Glutamatergic neuron (in vitro differentiated cells): ENCODE measurements around the gene VEGFC. TPM values are rescaled to one million over a fixed set of nuclear protein-coding genes. Genes with fewer than 3 reads are reported as not detected.

Experiments
- DNase-seq: peaks from one replicate; pipeline ENCODE4 v3.0.0; 2022
- H3K27ac Mint-ChIP-seq: one replicate; pipeline ENCODE4 v1.8.0; 2020; ENCODE audit warnings: mild to moderate bottlenecking, mixed read lengths, inconsistent platforms; ENCODE audit not compliant: unreplicated experiment
- H3K27me3 Mint-ChIP-seq: one replicate; pipeline ENCODE4 v1.8.0; 2020; ENCODE audit warnings: mild to moderate bottlenecking, moderate library complexity, mixed read lengths, inconsistent platforms; ENCODE audit not compliant: unreplicated experiment
- H3K36me3 Mint-ChIP-seq: one replicate; pipeline ENCODE4 v1.8.0; 2020; ENCODE audit warnings: mild to moderate bottlenecking, mixed read lengths, inconsistent platforms; ENCODE audit not compliant: unreplicated experiment
- H3K4me1 Mint-ChIP-seq: one replicate; pipeline ENCODE4 v1.8.0; 2020; ENCODE audit warnings: mild to moderate bottlenecking, low read depth, mixed read lengths, inconsistent platforms; ENCODE audit not compliant: unreplicated experiment
- H3K4me3 Mint-ChIP-seq: one replicate; pipeline ENCODE4 v1.8.0; 2020; ENCODE audit warnings: mild to moderate bottlenecking, mixed read lengths, inconsistent platforms; ENCODE audit not compliant: unreplicated experiment
- H3K9me3 Mint-ChIP-seq: one replicate; pipeline ENCODE4 v1.8.0; 2020; ENCODE audit warnings: mild to moderate bottlenecking, moderate library complexity, mixed read lengths, inconsistent platforms; ENCODE audit not compliant: unreplicated experiment
- total RNA-seq: library from RNA; stranded (reverse); fragmentation: NEBNext Ultra II Directional; extraction: Animal tissue kit (Norgen Biotek cat#: 25700); gene quantifications from one replicate; pipeline ENCODE4 v1.2.1, GENCODE V29; 2021; ENCODE audit not compliant: unreplicated experiment
- TF ChIP-seq, protein P1 (sequence below): fragments of 200-600 bp; sonication (generic); IDR thresholded peaks from one replicate; pipeline ENCODE4 v1.5.0; 2021; ENCODE audit not compliant: partially characterized antibody, unreplicated experiment

VEGFC gene
- total RNA-seq, 1 donor from 2014 or later = not detected

DNA sequence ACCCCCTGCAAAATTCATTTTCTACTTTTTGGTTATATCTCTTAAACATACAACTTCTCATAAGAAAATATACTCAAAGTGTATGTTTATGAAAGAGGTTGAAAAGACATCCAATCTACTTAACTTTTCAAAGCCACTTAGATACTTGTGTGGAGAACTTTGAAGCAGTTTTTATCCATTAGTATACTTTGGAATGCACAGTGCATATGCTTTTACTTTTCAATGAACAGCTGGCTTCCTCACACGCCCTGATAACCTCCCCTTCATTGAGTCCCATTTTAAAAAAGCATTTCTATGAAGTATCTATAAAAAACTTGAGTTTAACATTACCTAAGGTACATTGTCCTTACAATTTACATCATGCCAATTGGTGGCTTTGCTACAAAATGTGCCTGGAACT, 73.8 kb downstream of the VEGFC start:
- Mint-ChIP-seq H3K4me3 (no peak overlapping the region), H3K4me1 (no peaks in the 10 kb centered on the region), H3K9me3 (no peaks in the 10 kb centered on the region), H3K36me3 (no peaks in the 10 kb centered on the region), H3K27me3 (peaks cover 2% of the 10 kb centered on the region), H3K27ac (no peak overlapping the region)
- DNase-seq = no peak
- TF ChIP-seq, protein P1, sequence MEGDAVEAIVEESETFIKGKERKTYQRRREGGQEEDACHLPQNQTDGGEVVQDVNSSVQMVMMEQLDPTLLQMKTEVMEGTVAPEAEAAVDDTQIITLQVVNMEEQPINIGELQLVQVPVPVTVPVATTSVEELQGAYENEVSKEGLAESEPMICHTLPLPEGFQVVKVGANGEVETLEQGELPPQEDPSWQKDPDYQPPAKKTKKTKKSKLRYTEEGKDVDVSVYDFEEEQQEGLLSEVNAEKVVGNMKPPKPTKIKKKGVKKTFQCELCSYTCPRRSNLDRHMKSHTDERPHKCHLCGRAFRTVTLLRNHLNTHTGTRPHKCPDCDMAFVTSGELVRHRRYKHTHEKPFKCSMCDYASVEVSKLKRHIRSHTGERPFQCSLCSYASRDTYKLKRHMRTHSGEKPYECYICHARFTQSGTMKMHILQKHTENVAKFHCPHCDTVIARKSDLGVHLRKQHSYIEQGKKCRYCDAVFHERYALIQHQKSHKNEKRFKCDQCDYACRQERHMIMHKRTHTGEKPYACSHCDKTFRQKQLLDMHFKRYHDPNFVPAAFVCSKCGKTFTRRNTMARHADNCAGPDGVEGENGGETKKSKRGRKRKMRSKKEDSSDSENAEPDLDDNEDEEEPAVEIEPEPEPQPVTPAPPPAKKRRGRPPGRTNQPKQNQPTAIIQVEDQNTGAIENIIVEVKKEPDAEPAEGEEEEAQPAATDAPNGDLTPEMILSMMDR = no peak

DNA sequence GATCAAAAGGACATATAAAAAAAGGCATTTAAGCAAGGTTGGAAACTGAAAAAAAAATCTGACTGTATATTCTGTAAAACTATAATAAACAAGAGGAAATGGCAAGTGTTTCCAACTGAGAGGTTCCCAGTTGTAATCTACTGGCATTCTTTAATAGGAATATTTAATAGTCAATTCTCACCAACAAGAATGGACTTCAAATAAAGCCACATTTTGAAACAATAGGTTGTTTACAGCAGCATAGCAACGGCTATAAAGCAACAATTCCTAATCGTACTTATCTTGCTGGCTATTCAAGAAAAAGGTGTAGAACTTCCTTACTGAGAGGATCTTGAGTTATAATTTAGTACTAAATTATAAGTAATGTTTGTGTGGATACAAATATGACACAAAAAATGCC, 75.5 kb downstream of the VEGFC start:
- DNase-seq = no peak
- Mint-ChIP-seq H3K36me3 (peaks cover 5% of the 10 kb centered on the region), H3K9me3 (peaks cover 2% of the 10 kb centered on the region), H3K4me3 (no peak overlapping the region), H3K27me3 (peaks cover 3% of the 10 kb centered on the region), H3K4me1 (no peaks in the 10 kb centered on the region), H3K27ac (no peak overlapping the region)
- TF ChIP-seq, protein P1 = no peak

DNA sequence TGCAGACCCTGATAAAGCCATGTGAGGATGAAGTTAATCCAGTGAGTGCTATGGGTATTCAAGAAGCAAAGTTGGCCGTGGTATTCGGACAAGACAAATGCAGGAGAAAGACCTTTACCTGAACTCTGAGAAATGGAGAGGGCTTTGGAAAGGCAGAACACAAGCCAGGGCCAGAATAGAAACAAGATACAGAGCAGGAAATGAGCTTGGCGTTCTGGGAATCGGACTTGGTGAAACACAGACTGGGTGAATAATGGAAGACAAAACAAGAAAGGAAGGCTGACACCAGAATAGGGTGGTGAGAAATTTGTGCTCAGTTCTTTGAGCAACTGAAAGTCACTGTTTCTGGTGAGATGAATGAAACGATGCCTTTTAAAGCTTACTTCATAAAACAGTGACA, 83.3 kb downstream of the VEGFC start:
- Mint-ChIP-seq H3K27ac (no peak overlapping the region), H3K4me1 (no peaks in the 10 kb centered on the region), H3K4me3 (no peak overlapping the region), H3K36me3 (peaks cover 5% of the 10 kb centered on the region), H3K9me3 (peaks cover 2% of the 10 kb centered on the region), H3K27me3 (peaks cover 3% of the 10 kb centered on the region)
- no peak for DNase-seq
- TF ChIP-seq, protein P1 = no peak

DNA sequence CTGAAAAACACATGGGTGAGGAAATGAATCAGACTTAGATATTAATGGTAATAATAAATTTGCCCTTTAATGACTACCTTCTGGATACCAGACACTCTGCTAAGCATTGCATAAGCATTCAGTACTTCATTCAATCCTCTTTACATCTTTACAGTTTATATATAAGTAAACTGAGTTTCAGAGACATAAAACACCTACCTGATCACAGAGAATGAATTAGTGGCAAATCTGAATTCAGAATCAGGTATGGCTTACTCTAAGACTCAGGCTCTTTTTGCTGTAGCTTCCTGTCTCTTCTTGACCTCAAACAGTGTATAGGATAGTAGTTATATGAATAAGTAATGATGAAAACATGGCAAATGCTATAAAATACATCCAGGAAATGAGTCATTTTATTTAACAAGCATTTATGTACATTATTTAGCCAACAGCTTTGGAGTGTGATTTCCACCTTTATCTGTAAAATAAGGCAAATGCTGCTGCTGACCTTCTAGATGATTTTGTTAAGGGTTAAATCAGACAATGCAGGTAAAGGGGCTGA, 83.9 kb downstream of the VEGFC start:
- Mint-ChIP-seq H3K27me3 (peaks cover under 1% of the 10 kb centered on the region), H3K4me3 (no peak overlapping the region), H3K27ac (no peak overlapping the region), H3K4me1 (no peaks in the 10 kb centered on the region), H3K36me3 (peaks cover 5% of the 10 kb centered on the region), H3K9me3 (peaks cover 2% of the 10 kb centered on the region)
- no peak for DNase-seq
- TF ChIP-seq, protein P1 = no peak

DNA sequence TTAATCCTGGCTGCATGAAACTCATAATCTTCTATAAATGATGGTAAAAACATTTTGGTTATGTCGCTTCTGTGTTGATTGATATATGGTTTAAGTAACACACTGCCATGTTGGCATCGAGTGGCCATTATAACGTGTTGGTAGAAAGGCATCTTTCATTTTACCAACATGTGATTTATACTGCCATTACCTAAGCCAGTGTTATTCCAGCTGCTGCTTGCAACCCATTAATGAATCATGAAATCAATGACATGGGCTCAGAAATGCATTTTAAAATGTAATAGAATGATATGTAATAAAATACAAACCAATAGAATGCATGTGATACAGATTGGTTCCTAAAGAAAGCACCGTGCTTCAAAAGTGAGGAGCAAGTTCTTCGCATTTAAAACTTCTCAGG, 102.0 kb downstream of the VEGFC start:
- H3K27ac Mint-ChIP-seq = no peak overlapping the region
- H3K27me3 Mint-ChIP-seq = no peaks in the 10 kb centered on the region
- peaks cover 5% of the 10 kb centered on the region for H3K4me1 Mint-ChIP-seq
- H3K9me3 Mint-ChIP-seq = no peaks in the 10 kb centered on the region
- no peak for DNase-seq
- no peak overlapping the region for H3K4me3 Mint-ChIP-seq
- TF ChIP-seq, protein P1 = no peak
- no peaks in the 10 kb centered on the region for H3K36me3 Mint-ChIP-seq
